ENCODE results near the gene ADAT3.

Gene ADAT3

DNA sequence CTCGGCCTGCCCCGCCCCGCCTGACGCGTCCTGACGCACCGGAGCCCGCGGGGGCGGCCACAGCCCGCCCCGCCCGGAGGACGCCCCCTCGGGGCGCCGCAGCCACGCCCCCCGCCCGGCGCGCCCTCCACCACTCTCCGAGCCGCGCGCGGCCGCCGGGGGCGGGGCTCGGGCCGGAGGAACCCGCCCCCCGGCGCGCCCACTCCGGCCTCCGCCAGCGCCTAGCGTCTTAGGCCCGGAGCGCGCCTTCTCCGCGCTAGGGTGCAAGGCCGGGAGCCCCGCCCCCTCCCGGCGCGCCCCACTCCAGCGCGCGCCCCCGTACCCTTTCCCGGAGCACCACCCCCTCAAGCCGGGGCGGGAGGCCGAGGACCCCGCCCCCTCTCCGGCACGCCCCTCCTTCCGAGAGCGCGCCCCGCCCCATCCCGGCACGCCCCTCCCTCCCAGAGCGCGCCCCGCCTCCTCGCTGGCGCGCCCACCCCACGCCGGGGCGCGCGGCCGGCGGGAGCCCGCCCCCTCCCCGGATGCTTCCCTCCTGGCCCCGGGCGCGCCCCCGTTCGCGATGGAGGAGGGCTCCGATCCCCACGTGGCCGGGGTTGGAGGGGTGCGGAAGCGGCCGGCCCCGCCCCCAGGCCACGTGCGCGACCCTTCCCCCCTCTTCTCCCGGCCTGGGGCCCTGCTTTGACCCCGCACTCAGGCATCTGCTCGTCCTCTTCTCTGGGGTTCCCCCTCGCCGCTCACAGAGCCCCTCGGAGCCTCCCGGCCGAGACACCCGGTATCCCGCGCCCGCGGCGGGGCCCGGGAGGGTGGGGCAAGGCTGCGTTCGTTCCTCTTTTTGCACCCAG, 41.3 kb upstream of the ADAT3 start (continued):
- TF ChIP-seq, protein P1, sequence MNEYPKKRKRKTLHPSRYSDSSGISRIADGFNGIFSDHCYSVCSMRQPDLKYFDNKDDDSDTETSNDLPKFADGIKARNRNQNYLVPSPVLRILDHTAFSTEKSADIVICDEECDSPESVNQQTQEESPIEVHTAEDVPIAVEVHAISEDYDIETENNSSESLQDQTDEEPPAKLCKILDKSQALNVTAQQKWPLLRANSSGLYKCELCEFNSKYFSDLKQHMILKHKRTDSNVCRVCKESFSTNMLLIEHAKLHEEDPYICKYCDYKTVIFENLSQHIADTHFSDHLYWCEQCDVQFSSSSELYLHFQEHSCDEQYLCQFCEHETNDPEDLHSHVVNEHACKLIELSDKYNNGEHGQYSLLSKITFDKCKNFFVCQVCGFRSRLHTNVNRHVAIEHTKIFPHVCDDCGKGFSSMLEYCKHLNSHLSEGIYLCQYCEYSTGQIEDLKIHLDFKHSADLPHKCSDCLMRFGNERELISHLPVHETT (tag by site-specific recombination; IDR thresholded peaks at IDR 0.05), result peak; percentile 22; the same call in 1 of the 2 replicates
- TF ChIP-seq ZNF292 (tag by site-specific recombination; IDR thresholded peaks at IDR 0.05; ENCODE audit: borderline replicate concordance, low read depth) (no peak), GLIS2 (tag by site-specific recombination; IDR thresholded peaks at IDR 0.05) (peak; percentile 71), ZNF785 (tag by site-specific recombination; IDR thresholded peaks at IDR 0.05) (no peak), ZNF324 (tag by site-specific recombination; IDR thresholded peaks at IDR 0.05) (no peak), ZNF837 (tag by site-specific recombination; IDR thresholded peaks at IDR 0.05) (no peak), YY1 (tag by site-specific recombination; IDR thresholded peaks at IDR 0.05) (peak; percentile 26; the same call in 1 of the 2 replicates), SP2 (tag by site-specific recombination; IDR thresholded peaks at IDR 0.05) (peak; percentile 76), ZBTB11 (tag by site-specific recombination; conservative IDR thresholded peaks at IDR 0.05; ENCODE audit: low read depth) (peak; percentile 52), ZNF530 (tag by site-specific recombination; IDR thresholded peaks at IDR 0.05; ENCODE audit: low read depth) (no peak), ZNF596 (tag by site-specific recombination; IDR thresholded peaks at IDR 0.05) (no peak), ZNF830 (tag by site-specific recombination; IDR thresholded peaks at IDR 0.05; ENCODE audit: low read depth) (no peak), ZNF558 (tag by site-specific recombination; IDR thresholded peaks at IDR 0.05) (no peak), ZNF692 (tag by site-specific recombination; IDR thresholded peaks at IDR 0.05) (peak; percentile 66), ZNF391 (tag by site-specific recombination; IDR thresholded peaks at IDR 0.05; ENCODE audit: borderline replicate concordance, low read depth) (0 out of 2 replicates have a peak, but pooled peaks have one; percentile 18), ZNF555 (tag by site-specific recombination; conservative IDR thresholded peaks at IDR 0.05) (no peak), ZNF10 (tag by site-specific recombination; IDR thresholded peaks at IDR 0.05) (no peak), ZNF670 (tag by site-specific recombination; IDR thresholded peaks at IDR 0.05; ENCODE audit: low read depth) (no peak), ZNF792 (tag by site-specific recombination; IDR thresholded peaks at IDR 0.05) (no peak)
- TF ChIP-seq, protein P2, sequence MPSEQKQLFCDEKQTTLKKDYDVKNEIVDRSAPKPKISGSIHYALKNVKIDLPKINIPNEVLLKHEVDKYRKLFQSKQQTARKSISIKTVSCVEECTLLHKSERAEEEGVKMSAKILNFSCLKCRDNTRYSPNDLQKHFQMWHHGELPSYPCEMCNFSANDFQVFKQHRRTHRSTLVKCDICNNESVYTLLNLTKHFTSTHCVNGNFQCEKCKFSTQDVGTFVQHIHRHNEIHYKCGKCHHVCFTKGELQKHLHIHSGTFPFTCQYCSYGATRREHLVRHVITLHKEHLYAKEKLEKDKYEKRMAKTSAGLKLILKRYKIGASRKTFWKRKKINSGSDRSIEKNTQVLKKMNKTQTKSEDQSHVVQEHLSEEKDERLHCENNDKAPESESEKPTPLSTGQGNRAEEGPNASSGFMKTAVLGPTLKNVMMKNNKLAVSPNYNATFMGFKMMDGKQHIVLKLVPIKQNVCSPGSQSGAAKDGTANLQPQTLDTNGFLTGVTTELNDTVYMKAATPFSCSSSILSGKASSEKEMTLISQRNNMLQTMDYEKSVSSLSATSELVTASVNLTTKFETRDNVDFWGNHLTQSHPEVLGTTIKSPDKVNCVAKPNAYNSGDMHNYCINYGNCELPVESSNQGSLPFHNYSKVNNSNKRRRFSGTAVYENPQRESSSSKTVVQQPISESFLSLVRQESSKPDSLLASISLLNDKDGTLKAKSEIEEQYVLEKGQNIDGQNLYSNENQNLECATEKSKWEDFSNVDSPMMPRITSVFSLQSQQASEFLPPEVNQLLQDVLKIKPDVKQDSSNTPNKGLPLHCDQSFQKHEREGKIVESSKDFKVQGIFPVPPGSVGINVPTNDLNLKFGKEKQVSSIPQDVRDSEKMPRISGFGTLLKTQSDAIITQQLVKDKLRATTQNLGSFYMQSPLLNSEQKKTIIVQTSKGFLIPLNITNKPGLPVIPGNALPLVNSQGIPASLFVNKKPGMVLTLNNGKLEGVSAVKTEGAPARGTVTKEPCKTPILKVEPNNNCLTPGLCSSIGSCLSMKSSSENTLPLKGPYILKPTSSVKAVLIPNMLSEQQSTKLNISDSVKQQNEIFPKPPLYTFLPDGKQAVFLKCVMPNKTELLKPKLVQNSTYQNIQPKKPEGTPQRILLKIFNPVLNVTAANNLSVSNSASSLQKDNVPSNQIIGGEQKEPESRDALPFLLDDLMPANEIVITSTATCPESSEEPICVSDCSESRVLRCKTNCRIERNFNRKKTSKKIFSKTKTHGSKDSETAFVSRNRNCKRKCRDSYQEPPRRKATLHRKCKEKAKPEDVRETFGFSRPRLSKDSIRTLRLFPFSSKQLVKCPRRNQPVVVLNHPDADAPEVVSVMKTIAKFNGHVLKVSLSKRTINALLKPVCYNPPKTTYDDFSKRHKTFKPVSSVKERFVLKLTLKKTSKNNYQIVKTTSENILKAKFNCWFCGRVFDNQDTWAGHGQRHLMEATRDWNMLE (tag by site-specific recombination; conservative IDR thresholded peaks at IDR 0.05; ENCODE audit: low read depth), result no peak
- TF ChIP-seq, protein P3, sequence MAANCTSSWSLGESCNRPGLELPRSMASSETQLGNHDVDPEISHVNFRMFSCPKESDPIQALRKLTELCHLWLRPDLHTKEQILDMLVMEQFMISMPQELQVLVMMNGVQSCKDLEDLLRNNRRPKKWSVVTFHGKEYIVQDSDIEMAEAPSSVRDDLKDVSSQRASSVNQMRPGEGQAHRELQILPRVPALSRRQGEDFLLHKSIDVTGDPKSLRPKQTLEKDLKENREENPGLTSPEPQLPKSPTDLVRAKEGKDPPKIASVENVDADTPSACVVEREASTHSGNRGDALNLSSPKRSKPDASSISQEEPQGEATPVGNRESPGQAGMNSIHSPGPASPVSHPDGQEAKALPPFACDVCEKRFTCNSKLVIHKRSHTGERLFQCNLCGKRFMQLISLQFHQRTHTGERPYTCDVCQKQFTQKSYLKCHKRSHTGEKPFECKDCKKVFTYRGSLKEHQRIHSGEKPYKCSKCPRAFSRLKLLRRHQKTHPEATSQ (tag by site-specific recombination; IDR thresholded peaks at IDR 0.05), result no peak
- TF ChIP-seq, protein P4, sequence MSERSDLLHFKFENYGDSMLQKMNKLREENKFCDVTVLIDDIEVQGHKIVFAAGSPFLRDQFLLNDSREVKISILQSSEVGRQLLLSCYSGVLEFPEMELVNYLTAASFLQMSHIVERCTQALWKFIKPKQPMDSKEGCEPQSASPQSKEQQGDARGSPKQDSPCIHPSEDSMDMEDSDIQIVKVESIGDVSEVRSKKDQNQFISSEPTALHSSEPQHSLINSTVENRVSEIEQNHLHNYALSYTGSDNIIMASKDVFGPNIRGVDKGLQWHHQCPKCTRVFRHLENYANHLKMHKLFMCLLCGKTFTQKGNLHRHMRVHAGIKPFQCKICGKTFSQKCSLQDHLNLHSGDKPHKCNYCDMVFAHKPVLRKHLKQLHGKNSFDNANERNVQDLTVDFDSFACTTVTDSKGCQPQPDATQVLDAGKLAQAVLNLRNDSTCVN (tag by site-specific recombination; optimal IDR thresholded peaks at IDR 0.05), result peak; percentile 86
- TF ChIP-seq, protein P5, sequence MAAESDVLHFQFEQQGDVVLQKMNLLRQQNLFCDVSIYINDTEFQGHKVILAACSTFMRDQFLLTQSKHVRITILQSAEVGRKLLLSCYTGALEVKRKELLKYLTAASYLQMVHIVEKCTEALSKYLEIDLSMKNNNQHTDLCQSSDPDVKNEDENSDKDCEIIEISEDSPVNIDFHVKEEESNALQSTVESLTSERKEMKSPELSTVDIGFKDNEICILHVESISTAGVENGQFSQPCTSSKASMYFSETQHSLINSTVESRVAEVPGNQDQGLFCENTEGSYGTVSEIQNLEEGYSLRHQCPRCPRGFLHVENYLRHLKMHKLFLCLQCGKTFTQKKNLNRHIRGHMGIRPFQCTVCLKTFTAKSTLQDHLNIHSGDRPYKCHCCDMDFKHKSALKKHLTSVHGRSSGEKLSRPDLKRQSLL (tag by site-specific recombination; IDR thresholded peaks at IDR 0.05), result 0 out of 2 replicates have a peak, but pooled peaks have one; percentile 13
